Activated CD4-positive, alpha-beta T cell treated with anti-CD3 and anti-CD28 coated beads for 36 hours (primary cell): ENCODE results near the gene RANBP3. TPM values are rescaled to one million over a fixed set of nuclear protein-coding genes. Genes with fewer than 3 reads are reported as not detected.

Source experiments
- ATAC-seq: fragments of 200-7000 bp; cut with Tn5 transposase; one replicate; pipeline ENCODE4 v1.10.0; 2021; ENCODE audit warnings: mild to moderate bottlenecking, moderate library complexity
- CTCF ChIA-PET: fragments of 350-600 bp; sonication (Branson Sonifier 250); formaldehyde crosslinking; loops from one replicate; lab custom pipeline; 2021; ENCODE audit warnings: antibody characterized with exemption; lab: Charles Lee
- POLR2A ChIA-PET: fragments of 350-600 bp; sonication (Branson Sonifier 250); formaldehyde crosslinking; loops from one replicate; lab custom pipeline; 2021; ENCODE audit warnings: antibody characterized with exemption, inconsistent platforms; lab: Charles Lee
- DNase-seq: peaks from one replicate; pipeline ENCODE4 v3.0.0-alpha.2; 2020
- H3K27ac Mint-ChIP-seq: one replicate; pipeline ENCODE4 v1.8.0; 2021; ENCODE audit warnings: mixed read lengths
- H3K27me3 Mint-ChIP-seq: one replicate; pipeline ENCODE4 v1.8.0; 2021; ENCODE audit warnings: mixed read lengths
- H3K36me3 Mint-ChIP-seq: one replicate; pipeline ENCODE4 v1.8.0; 2021; ENCODE audit warnings: low read depth, mixed read lengths
- H3K4me1 Mint-ChIP-seq: one replicate; pipeline ENCODE4 v1.8.0; 2021; ENCODE audit warnings: mixed read lengths
- H3K4me3 Mint-ChIP-seq: one replicate; pipeline ENCODE4 v1.8.0; 2021; ENCODE audit warnings: mild to moderate bottlenecking, moderate library complexity, mixed read lengths
- H3K9me3 Mint-ChIP-seq: one replicate; pipeline ENCODE4 v1.8.0; 2021; ENCODE audit warnings: low read depth, mixed read lengths
- intact Hi-C, 2 experiments: fragments of 100-400 bp; cut with DNase I in 1 of 2; cut with micrococcal nuclease in 1 of 2; formaldehyde crosslinking; loops; one replicate each; pipeline versions ENCODE4 v1.14.2 to v1.15.1; 2022 to 2024; cut with DNase I, micrococcal nuclease
- total RNA-seq, 2 experiments: library from RNA; stranded (reverse); gene quantifications; one replicate each; pipeline ENCODE4 v1.2.3, GENCODE V29; 2021

The RANBP3 gene
- total RNA-seq, 2 experiments from 2014 or later, result 85.5 to 103 TPM

- Mint-ChIP-seq H3K9me3 (no peaks in the 10 kb centered on the region), H3K4me3 (no peak overlapping the region), H3K27ac (no peak overlapping the region), H3K27me3 (no peaks in the 10 kb centered on the region), H3K36me3 (peaks cover 11% of the 10 kb centered on the region), H3K4me1 (peaks cover 16% of the 10 kb centered on the region)
- POLR2A ChIA-PET, result interaction anchor here (0.8 kb wide), 1 partner anchor 49 kb away, joined by 4 read pairs; no protein-coding TSS in a partner anchor
- DNase-seq (no peak), ATAC-seq (no peak)
- CTCF ChIA-PET, result interaction anchor here (0.6 kb wide), 1 partner anchor 13 kb away, joined by 3 read pairs; no protein-coding TSS in a partner anchor
- intact Hi-C loops, result loop anchor here (5.0 to 10.0 kb wide), 4 partner anchors 472 to 1833 kb away; partner anchors contain the start of genes ALKBH7 (in 1 of the 2), CHAF1A (in 1 of the 2), SH3GL1 (in 1 of the 2) and ZBTB7A (in 1 of the 2)
These were observed 78.0 kb downstream of the RANBP3 start for GRCh38 chr19:5899728-5900526.

DNA sequence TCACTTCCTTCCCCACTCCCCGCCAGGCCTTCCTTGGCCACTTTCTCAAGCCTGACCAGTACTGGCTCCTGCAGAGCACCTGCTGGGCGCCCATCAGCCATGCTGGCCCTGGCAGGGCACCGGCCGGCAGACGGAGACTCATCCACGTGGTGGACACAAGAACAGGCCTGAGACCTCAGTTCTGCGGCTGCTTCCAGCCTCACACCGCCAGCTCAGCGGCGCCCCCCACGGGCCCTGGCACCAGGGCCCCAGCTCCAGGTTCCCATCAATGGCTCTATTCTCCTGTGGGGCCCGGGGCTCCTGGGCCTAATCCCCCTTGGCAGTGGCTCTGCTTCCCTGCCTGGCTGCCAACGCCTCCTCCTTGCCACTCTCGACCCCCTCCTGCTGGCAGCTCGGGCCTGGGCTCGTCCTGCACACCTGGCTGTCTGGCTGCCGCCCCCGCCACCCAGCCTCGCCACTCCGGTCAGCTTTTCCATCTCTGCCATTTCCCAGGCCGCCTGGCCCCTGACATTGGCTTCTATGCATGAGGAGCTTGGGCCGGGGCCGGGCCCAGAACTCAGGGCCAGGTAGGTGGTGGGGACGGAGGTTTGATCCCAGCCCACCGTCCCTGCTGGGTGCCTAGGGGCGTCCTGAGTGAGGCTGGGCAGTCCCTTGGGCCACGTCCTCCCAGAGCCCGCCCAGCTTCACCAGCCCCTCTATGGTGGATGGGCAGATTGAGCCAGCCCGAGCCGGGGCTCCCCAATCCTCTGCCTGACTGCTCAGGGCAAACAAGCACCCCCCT, 80.6 kb downstream of the RANBP3 start:
- H3K9me3 Mint-ChIP-seq, result no peaks in the 10 kb centered on the region

DNA sequence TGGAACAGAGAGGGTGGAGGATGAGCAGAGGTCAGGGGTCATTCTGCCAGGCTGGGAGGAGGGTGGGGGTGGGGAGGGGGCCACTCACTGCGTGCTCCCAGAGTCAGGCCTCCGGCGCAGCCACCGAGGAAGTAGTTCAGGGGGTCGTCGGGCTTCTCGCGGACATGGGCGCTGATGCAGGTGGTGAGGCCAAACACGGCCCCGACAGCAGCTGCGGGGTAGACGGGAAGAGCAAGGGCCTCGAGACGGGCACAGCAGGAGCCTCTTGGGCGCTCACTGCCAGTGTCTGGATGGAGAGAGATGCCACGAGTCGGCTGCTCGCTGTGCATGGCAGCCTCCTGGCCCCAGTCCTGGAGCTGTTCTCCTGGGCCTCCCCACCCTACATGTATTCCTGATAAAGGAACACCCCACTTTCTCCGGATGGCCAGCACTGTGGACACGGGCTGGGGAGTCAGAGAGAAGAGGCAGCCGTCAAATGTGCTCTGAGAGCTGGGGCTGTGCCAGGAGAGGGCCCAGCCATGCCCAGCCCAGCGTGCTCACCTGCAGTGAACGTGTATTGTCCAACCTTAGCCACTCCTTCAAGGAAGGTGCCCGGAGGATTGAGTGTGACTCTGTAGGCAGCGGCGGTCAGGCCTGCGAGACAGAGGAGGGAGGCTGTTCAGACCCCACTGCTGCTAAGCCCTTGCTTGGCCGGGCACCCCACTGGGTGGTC, 81.4 kb downstream of the RANBP3 start:
- POLR2A ChIA-PET, result interaction anchor here (0.6 kb wide), 1 partner anchor 377 kb away, joined by 4 read pairs; no protein-coding TSS in a partner anchor
- no peak overlapping the region for H3K4me3 Mint-ChIP-seq

More for the DNA sequence above, 80.6 kb downstream of the RANBP3 start:
- no peak for DNase-seq
- Mint-ChIP-seq H3K27me3 (no peaks in the 10 kb centered on the region), H3K4me1 (peaks cover 13% of the 10 kb centered on the region), H3K27ac (no peak overlapping the region), H3K36me3 (peaks cover 11% of the 10 kb centered on the region), H3K4me3 (no peak overlapping the region)
- ATAC-seq, result no peak
- CTCF ChIA-PET, result no interaction called here
- POLR2A ChIA-PET, result interaction anchor here (0.6 kb wide), 1 partner anchor 378 kb away, joined by 4 read pairs; no protein-coding TSS in a partner anchor
- intact Hi-C loops, result no loop called here

GRCh38 chr19:5895890-5896289, 82.0 kb downstream of the RANBP3 start:
- H3K27me3 Mint-ChIP-seq, result no peaks in the 10 kb centered on the region
- H3K27ac Mint-ChIP-seq, result no peak overlapping the region
- DNase-seq (no peak), ATAC-seq (no peak)
- H3K4me1 Mint-ChIP-seq, result peaks cover 5% of the 10 kb centered on the region
- peaks cover 8% of the 10 kb centered on the region for H3K36me3 Mint-ChIP-seq
- H3K9me3 Mint-ChIP-seq, result no peaks in the 10 kb centered on the region
- intact Hi-C loops, result no loop called here
- ChIA-PET POLR2A (no interaction called here), CTCF (no interaction called here)
- no peak overlapping the region for H3K4me3 Mint-ChIP-seq

More for the DNA sequence above, 81.4 kb downstream of the RANBP3 start:
- CTCF ChIA-PET, result no interaction called here
- ATAC-seq, result no peak
- no peak overlapping the region for H3K27ac Mint-ChIP-seq
- H3K27me3 Mint-ChIP-seq, result no peaks in the 10 kb centered on the region
- no peaks in the 10 kb centered on the region for H3K9me3 Mint-ChIP-seq
- H3K36me3 Mint-ChIP-seq, result peaks cover 11% of the 10 kb centered on the region
- H3K4me1 Mint-ChIP-seq, result peaks cover 10% of the 10 kb centered on the region
- intact Hi-C loops, result no loop called here
- DNase-seq, result no peak

- peaks cover 7% of the 10 kb centered on the region for H3K36me3 Mint-ChIP-seq
- ChIA-PET CTCF (no interaction called here), POLR2A (no interaction called here)
- ATAC-seq, result no peak
- H3K9me3 Mint-ChIP-seq, result no peaks in the 10 kb centered on the region
- no peak overlapping the region for H3K4me3 Mint-ChIP-seq
- H3K4me1 Mint-ChIP-seq, result peaks cover 4% of the 10 kb centered on the region
- intact Hi-C loops, result no loop called here
- DNase-seq, result no peak
- no peak overlapping the region for H3K27ac Mint-ChIP-seq
- H3K27me3 Mint-ChIP-seq, result no peaks in the 10 kb centered on the region
These were observed 82.5 kb downstream of the RANBP3 start for GRCh38 chr19:5895409-5895808.

- Mint-ChIP-seq H3K27me3 (no peaks in the 10 kb centered on the region), H3K9me3 (no peaks in the 10 kb centered on the region), H3K36me3 (peaks cover 4% of the 10 kb centered on the region), H3K4me1 (no peaks in the 10 kb centered on the region), H3K27ac (no peak overlapping the region), H3K4me3 (no peak overlapping the region)
- intact Hi-C loops, result no loop called here
- ChIA-PET CTCF (no interaction called here), POLR2A (no interaction called here)
- DNase-seq, result no peak
- ATAC-seq, result no peak
These were observed 83.1 kb downstream of the RANBP3 start for GRCh38 chr19:5894704-5895349.

- H3K27me3 Mint-ChIP-seq, result no peaks in the 10 kb centered on the region
- H3K27ac Mint-ChIP-seq, result no peak overlapping the region
- H3K4me1 Mint-ChIP-seq, result no peaks in the 10 kb centered on the region
- DNase-seq (no peak), ATAC-seq (no peak)
- H3K4me3 Mint-ChIP-seq, result no peak overlapping the region
- intact Hi-C loops, result no loop called here
- no peaks in the 10 kb centered on the region for H3K9me3 Mint-ChIP-seq
- POLR2A ChIA-PET, result no interaction called here
- CTCF ChIA-PET, result interaction anchor here (1.4 kb wide), 1 partner anchor 8 kb away, joined by 4 read pairs; no protein-coding TSS in a partner anchor
- peaks cover 4% of the 10 kb centered on the region for H3K36me3 Mint-ChIP-seq
These were observed 83.8 kb downstream of the RANBP3 start for GRCh38 chr19:5893907-5894703.

GRCh38 chr19:5893296-5893903, 84.5 kb downstream of the RANBP3 start:
- peaks cover 4% of the 10 kb centered on the region for H3K36me3 Mint-ChIP-seq
- H3K27me3 Mint-ChIP-seq, result no peaks in the 10 kb centered on the region
- POLR2A ChIA-PET, result interaction anchor here (1.0 kb wide), 1 partner anchor 11 kb away, joined by 3 read pairs; no protein-coding TSS in a partner anchor
- H3K9me3 Mint-ChIP-seq, result no peaks in the 10 kb centered on the region
- CTCF ChIA-PET, result interaction anchor here (0.6 to 2.5 kb wide), 3 partner anchors 9 to 469 kb away, joined by 3 to 10 read pairs (median 4); no protein-coding TSS in a partner anchor
- DNase-seq (no peak), ATAC-seq (no peak)
- H3K4me1 Mint-ChIP-seq, result no peaks in the 10 kb centered on the region
- H3K27ac Mint-ChIP-seq, result no peak overlapping the region
- H3K4me3 Mint-ChIP-seq, result no peak overlapping the region
- intact Hi-C loops, result no loop called here

- Mint-ChIP-seq H3K9me3 (no peaks in the 10 kb centered on the region), H3K27me3 (peaks cover 2% of the 10 kb centered on the region), H3K4me1 (no peaks in the 10 kb centered on the region), H3K27ac (no peak overlapping the region), H3K36me3 (peaks cover 4% of the 10 kb centered on the region), H3K4me3 (no peak overlapping the region)
- ATAC-seq (no peak), DNase-seq (no peak)
- ChIA-PET CTCF (interaction anchor here (0.6 to 2.5 kb wide), 3 partner anchors 10 to 470 kb away, joined by 3 to 10 read pairs (median 4); no protein-coding TSS in a partner anchor), POLR2A (interaction anchor here (1.0 kb wide), 1 partner anchor 11 kb away, joined by 3 read pairs; no protein-coding TSS in a partner anchor)
- intact Hi-C loops, result loop anchor here in 1 of 2 experiments (1.0 kb wide), 1 partner anchor 89 kb away; no protein-coding TSS in a partner anchor
These were observed 85.1 kb downstream of the RANBP3 start for GRCh38 chr19:5892772-5893275.
